GM23248 (cell line): ENCODE data around the gene CTNNA2.

Source experiments
- EZH2 ChIP-seq: fragments of 200-600 bp; sonication (generic); IDR thresholded peaks from 2 replicates; pipeline ENCODE4 v1.6.1; 2018; ENCODE audit warnings: antibody characterized with exemption, mild to moderate bottlenecking; ENCODE audit not compliant: insufficient read depth, poor library complexity, severe bottlenecking
- EZH2phosphoT487 ChIP-seq: fragments of 200-600 bp; sonication (generic); IDR thresholded peaks from 2 replicates; pipeline ENCODE4 v1.6.1; 2018; ENCODE audit warnings: antibody characterized with exemption, moderate library complexity, mild to moderate bottlenecking, low read depth; ENCODE audit not compliant: insufficient read depth

DNA sequence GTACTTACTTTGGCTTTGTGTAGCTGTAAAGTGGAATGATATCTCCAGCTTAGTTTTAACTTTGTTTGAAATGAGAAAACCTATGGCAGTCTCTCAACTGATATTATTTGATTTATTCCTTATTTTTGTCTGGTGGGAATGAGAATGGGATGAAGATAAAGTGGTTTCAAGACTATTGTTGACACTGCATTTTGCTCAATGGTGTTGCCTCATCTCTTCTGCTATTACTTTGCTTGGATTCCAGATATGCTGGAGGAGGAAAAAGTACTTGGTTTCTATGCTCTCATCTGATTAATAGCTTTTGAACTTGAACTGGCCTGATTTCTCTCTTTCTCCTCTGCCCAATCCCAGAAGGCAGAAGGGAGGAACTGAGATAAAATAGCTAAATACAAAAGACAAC, 198.2 kb downstream of the CTNNA2 start:
- TF ChIP-seq EZH2phosphoT487 (no peak), EZH2 (no peak)
